Brain microvascular endothelial cell (primary cell): Measurements from ENCODE around the gene MEGF10.

Experiments
- DNase-seq: peaks from one replicate; pipeline ENCODE4 v3.0.0-alpha.2; 2020
- H3K27ac ChIP-seq: fragments of 250-450 bp; sonication (Bioruptor Pico); 2 replicates; pipeline ENCODE4 v1.5.1; 2020; ENCODE audit warnings: mild to moderate bottlenecking, moderate library complexity
- H3K27me3 ChIP-seq: fragments of 250-450 bp; sonication (Bioruptor Pico); replicated peaks from 2 replicates; pipeline ENCODE4 v1.5.1; 2020; ENCODE audit warnings: mild to moderate bottlenecking
- H3K36me3 ChIP-seq: fragments of 250-450 bp; sonication (Bioruptor Pico); replicated peaks from 2 replicates; pipeline ENCODE4 v1.5.1; 2020; ENCODE audit warnings: mild to moderate bottlenecking
- H3K4me3 ChIP-seq: 2 replicates; pipeline ENCODE4 v1.5.1; 2011; ENCODE audit warnings: low read depth, mild to moderate bottlenecking, control low read depth, low read length, moderate library complexity
- CTCF ChIP-seq: IDR thresholded peaks from 2 replicates; pipeline ENCODE4 v1.5.1; 2011; ENCODE audit warnings: low read depth, mild to moderate bottlenecking, moderate library complexity, low read length, control low read depth, inconsistent platforms; ENCODE audit errors: missing control alignments
- in situ Hi-C: cut with HindIII; loops from 2 replicates; pipeline ENCODE4 v1.10.0; 2017; ENCODE audit warnings: low sequenced_read_pairs, low pct_ligation_motif_present

MEGF10 gene

DNA sequence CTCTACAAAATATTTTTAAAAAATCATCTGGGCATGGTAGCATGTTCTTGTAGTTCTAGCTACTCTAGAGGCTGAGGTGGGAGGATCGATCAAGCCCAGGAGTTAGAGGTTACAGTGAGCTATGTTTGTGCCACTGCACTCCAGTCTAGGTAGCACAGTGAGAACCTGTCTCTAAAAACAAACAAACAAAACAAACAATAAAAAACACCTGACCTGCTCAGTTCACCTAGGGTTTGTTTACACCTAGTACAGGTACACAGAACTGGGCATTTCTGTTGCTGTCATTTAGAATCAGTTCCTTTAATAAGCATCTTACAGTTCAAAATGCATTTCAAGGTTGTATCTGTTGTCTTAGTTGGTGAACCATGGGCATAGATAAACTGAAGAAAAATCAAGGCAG, 95.3 kb downstream of the MEGF10 start:
- Histone ChIP-seq H3K36me3 (no peaks in the 10 kb centered on the region), H3K27ac (peak overlapping the region; percentile 83), H3K27me3 (no peaks in the 10 kb centered on the region), H3K4me3 (no peak overlapping the region)
- in situ Hi-C loops, result no loop called here
- DNase-seq, result no peak
- no peak for TF ChIP-seq CTCF

- TF ChIP-seq CTCF, result no peak
- H3K27ac ChIP-seq, result peak overlapping the region; percentile 83
- H3K4me3 ChIP-seq, result no peak overlapping the region
- H3K27me3 ChIP-seq, result no peaks in the 10 kb centered on the region
- peak; percentile 77 for DNase-seq
- in situ Hi-C loops, result no loop called here
- H3K36me3 ChIP-seq, result no peaks in the 10 kb centered on the region
These were observed 96.0 kb downstream of the MEGF10 start for GRCh38 chr5:127386557-127386956.

- H3K27ac ChIP-seq, result no peak overlapping the region
- no peak overlapping the region for H3K4me3 ChIP-seq
- H3K27me3 ChIP-seq, result no peaks in the 10 kb centered on the region
- in situ Hi-C loops, result no loop called here
- no peaks in the 10 kb centered on the region for H3K36me3 ChIP-seq
- no peak for TF ChIP-seq CTCF
- DNase-seq, result no peak
These were observed 99.0 kb downstream of the MEGF10 start for GRCh38 chr5:127389601-127390000.

DNA sequence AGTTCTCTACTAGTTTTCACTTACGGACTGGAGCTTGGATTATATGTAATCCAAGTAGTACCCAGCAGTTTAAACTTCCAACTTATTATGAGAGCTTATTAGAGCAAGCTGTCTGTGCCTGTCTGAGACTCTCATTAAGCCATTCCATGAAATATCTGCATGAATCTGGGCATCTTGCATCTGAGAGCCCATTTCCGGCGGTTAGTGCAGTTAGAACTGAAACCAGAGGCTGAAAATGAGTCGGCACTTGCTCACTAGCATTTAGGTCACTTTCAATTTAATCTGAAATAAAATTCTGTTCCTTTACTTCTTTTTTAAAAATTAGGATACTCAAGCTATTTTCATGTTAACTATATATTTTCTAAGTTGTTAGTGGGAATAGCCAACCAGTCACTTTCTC, 102.2 kb downstream of the MEGF10 start:
- Histone ChIP-seq H3K27me3 (no peaks in the 10 kb centered on the region), H3K4me3 (no peak overlapping the region), H3K27ac (no peak overlapping the region), H3K36me3 (no peaks in the 10 kb centered on the region)
- no peak for DNase-seq
- TF ChIP-seq CTCF, result no peak
- in situ Hi-C loops, result no loop called here

- DNase-seq, result no peak
- H3K27ac ChIP-seq, result no peak overlapping the region
- in situ Hi-C loops, result no loop called here
- H3K36me3 ChIP-seq, result no peaks in the 10 kb centered on the region
- peak; percentile 23 for TF ChIP-seq CTCF
- H3K4me3 ChIP-seq, result no peak overlapping the region
- no peaks in the 10 kb centered on the region for H3K27me3 ChIP-seq
These were observed 106.0 kb downstream of the MEGF10 start for GRCh38 chr5:127396490-127397155.

GRCh38 chr5:127398508-127398907, 107.9 kb downstream of the MEGF10 start:
- TF ChIP-seq CTCF, result no peak
- no peak overlapping the region for H3K27ac ChIP-seq
- in situ Hi-C loops, result no loop called here
- no peak overlapping the region for H3K4me3 ChIP-seq
- H3K36me3 ChIP-seq, result no peaks in the 10 kb centered on the region
- no peaks in the 10 kb centered on the region for H3K27me3 ChIP-seq
- no peak for DNase-seq
